Activated CD4-positive, CD25-positive, alpha-beta regulatory T cell treated with anti-CD3 and anti-CD28 coated beads, Interleukin-2, amount 50 U/mL, for 24 hours (primary cell): ENCODE measurements around the gene PRKCE.

Source experiments
- ATAC-seq, 2 donors: fragments of 150-1000 bp; cut with Tn5 transposase; one replicate each; pipeline ENCODE4 v1.10.0; 2021; ENCODE audit warnings: mild to moderate bottlenecking in 1 of 2, moderate library complexity in 1 of 2

Gene PRKCE

DNA sequence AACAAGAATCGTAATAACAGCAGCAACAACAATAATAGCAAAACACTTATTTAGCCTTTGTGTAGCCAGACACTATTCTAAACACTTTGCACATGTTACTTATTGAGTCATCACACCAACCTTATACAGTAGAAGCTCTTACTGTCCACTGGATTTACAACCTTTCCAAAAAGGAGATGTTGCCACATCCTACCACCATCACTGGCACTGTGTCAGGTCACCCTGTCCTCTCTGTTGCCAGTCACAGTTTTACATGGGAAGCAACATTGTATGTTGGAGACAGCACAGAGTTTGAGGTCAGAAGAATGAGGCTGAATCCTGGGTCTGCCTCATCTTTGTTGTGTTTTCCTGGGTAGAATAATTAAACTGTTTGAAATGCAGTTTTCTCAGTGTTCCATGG lies 444.4 kb downstream of the PRKCE start:
- no peak for ATAC-seq

DNA sequence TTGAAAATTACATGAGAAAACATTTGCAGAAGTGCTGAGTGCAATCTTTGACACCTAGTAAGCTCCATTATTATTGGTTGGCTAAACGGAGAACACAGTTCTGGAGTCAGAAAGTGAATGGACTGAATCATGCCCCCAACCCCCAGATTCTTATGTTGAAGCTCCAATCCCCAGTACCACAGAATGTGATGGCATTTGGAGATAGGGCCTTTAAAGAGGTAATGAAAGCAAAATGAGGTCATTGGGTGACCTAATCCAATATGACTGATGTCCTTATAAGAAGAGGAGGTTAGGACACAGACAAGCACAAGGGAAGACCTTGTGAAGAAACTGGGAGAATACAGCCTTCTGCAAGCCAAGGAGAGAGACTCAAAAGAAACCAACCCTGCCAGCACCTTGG lies 444.8 kb downstream of the PRKCE start:
- ATAC-seq = no peak

DNA sequence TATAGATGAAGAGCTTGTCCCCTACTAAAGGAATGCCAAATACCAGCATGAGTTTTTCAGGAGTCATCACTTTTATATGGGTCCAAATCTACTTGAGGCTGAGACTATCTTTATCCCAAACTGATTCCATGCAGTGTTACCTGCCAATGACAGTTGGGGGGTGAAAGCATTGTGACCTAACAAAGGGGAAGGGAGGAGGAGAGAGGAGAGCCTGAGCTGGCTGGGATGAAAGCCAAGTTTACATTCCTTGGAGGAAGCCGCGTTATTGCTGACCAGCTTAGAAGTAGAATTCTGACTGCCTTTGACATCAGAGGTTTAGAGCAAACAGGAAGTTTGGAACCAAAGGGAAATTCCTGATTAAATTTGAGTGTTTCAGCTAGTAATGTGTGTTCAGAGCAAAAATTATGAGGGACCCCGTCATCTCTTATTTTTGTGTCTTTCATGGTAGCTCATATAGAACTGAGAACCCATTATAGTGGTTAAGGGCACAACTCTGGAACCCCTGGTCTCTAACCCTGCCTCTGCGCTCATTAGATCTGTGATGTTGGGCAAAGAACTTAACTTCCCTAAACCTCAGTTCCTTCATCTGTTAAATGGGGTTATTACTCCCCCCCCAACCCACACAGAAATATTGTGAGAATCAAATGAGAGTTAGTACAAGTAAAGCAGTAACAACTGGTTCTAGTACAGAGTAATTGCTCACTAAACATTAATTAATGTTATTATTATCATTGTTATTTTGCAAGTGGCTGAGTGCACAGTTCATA lies 446.4 kb downstream of the PRKCE start:
- no peak for ATAC-seq

DNA sequence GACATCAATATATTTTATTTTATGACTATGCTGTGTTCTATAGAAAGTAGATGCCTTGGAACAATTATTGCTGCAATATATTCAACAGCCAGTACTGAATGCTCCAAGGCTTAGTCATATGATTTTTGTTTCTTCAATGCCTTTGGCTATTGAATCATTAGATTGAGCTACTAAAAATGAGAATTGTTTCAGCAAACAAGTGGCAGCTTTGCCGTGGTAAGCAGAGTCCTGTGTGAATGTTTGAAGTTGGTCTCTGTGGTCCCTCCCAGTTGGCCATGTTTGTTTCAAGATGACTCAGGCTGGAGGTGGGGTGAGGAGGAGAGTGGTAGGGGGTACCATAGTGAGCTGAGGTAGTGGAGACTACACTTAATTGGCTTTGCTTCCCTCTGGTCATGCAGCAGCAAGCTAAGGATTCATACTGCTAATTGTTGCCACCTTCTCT lies 447.2 kb downstream of the PRKCE start:
- peak; percentile 46 to 53 for ATAC-seq

DNA sequence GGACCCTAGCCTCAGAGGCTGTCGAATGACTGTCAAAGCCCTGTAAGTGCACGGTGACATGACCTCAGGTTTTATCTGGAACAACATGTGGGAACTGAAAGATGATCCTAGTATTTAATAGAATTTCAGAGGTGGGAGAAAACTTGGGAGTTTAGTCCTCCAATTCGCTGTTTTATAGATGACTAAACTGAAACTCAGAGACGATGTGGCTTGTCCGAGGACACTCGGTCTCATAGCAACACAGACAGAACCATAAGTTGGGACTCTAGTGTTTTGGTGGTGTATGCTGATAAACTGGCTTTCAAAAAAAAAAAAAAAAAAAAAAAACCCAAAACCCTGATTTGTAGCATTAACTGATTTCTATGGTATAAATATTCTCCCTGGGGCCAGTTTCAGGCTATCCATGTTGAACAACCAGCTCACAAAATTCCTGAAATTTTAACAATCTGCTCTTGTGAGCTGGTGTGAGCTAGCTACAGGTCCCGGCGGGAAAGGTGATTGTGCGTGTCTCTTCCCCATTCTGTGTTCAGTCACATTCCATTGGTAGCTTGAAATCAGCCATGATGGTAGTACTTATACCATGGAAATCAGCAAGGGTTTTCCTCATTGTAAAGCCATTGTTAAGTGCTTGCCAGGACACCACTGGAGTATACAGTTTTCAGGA lies 450.2 kb downstream of the PRKCE start:
- no peak for ATAC-seq

DNA sequence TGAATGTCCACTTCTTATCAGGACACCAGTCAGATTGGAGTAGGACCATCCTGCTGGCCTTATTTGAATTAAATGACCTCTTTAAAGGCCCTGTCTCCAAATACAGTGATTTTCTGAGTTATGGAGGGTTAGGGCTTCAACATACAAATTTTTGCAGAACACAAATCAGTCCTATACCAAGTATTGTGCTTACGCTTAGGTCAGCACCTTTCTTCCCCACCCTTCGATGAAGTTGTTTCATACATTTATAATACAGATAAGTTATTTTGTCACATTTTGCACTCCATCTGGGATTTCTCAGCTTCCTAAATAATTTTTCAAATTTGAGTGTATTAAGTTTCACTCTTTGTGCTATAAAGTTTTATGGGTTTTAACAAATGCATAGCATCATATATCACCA lies 455.2 kb downstream of the PRKCE start:
- ATAC-seq = no peak

DNA sequence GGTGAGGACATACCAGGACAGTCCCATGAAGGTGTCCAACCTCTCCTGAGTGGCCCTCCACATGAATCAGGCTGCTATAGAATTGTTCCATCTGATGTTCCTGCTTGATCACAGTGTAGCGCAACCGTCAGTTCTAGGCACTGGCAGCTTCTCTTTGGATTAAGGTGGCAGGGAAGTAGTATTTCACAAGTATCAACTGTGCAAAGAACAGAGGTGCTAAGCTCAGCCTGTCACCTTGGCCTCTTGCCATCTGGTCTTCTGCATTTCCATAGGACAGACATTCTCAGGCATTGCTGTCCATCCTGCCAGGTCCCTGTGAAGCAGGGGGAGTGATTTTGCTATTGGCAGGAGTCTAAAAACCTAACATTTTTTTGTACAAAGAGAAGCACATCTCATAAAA lies 463.5 kb downstream of the PRKCE start:
- no peak for ATAC-seq

DNA sequence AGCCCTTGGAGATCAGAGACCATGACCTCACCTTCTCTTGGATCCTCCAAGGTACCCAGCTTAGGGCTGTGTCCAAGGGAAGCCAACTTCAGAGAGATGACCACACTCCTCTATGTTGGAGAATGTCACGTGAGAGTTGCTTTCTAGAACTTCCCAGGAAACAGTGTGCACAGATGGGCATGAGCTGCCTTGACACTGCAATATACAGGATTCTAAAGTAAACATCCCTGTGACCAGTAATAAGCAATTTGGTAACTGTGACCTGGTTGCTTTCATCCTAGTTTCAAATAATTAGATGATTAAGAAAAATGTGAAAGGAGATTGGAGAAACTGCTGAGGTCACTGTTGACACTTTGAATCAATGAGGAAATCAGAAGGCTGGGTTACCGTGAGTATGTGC lies 464.7 kb downstream of the PRKCE start:
- no peak for ATAC-seq

DNA sequence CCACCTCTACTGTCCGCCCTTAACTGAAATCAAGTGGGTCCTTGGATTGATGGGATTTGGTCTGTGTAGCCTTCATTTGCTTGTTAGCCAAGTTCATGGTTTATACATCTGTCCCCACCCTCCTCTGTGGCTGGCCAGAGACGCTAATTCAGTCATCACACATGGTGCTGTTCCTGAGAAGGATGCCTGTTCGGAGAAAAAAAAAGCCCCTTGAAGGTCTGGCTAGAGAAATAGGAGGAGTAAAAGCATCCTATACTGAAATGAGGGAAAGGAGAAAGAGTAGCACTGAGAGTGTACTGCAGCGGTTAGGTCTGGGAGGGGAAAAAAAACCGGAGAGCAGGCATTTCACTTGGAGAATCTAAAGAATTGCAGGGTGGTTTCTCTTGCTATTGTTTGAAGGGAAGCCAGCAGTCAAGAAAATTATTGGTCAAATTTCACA lies 465.1 kb downstream of the PRKCE start:
- no peak for ATAC-seq

DNA sequence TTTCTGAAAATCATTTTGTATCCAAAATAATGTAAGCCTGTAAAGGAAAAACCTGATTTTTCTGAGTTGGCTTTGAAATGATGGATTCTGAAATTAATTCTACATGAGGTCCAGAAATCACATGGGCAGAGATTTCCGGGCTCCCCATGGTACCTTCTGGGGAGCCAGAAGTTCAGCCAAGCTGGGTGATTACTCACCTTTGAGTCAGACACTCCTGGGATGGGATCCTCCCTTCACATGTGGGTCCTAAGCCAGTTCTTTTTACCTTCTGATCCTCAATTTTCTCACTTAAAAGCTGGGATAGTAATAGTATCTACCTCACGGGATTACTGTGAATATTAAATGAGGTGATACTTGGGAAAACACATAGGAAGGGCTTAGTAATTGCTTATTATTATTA lies 465.9 kb downstream of the PRKCE start:
- ATAC-seq = no peak

DNA sequence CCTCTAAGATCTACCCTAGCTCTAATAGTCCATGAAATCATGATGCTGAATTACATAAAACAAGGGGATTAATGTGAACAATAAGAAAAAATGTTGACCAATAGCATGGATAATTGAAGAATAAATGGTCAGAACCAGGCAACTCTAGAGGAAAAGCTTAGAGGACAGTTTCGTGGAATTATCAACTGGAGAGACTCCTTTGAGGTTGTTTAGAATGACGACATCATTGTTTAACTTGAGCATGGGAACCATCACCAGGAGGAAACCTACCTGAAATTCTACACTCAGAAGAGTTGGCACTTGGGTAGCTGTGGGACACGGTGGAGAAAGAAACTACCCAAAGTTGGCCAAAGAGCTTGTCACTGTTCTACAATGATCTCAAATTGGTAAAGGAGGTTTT lies 466.5 kb downstream of the PRKCE start:
- no peak for ATAC-seq

DNA sequence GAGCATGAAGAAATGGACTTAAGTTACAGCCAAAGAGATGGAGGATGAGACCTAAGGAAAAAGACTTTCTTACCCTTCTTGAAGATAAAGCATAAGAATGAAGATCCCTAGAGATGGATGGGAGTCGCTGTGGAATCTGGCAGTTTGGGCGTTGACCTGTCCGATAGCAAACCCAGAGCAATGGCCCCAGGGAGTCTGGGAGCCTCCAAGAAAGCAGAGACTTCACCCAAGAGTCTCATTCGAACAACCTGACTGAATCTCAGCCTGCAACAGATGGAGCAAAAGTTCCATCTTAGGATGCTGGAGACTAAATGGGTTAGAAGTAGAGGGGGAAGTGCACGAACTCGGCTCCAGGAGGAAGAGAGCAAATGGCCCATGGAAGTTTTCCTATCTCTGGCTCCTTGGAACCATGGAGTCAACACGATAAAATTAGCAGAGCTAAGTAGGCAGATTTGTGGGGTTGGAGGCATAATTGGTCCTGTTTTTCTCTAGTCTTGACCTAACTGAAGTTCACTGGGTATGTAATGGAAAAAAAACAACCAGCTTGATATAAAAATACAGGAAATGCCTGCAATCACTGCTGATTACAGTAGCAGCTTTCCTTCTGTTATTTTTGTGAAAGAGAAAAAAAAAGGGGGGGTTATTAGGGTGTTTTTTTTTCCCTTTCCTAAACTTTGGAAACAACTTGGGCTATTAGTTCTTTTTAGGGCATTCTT lies 467.3 kb downstream of the PRKCE start:
- ATAC-seq = no peak

DNA sequence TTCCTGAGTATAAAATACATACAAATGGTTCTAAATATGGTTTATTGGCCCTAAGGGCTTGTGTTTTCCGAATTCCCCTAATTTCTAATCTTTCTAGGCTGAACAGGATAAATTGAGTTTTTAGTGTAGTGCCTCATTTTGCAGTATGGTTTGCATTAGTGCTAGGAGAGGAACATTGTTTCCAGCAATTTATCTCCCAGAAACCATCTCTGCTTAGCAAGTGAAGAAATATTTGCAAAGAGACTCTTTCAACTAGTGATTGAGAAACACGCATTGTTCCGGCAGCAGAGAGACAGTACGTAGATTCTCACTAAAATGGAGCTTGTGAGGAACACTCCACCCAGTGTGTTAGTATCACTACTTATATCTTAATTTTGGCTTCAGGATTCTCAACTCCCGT lies 468.0 kb downstream of the PRKCE start:
- ATAC-seq = no peak

DNA sequence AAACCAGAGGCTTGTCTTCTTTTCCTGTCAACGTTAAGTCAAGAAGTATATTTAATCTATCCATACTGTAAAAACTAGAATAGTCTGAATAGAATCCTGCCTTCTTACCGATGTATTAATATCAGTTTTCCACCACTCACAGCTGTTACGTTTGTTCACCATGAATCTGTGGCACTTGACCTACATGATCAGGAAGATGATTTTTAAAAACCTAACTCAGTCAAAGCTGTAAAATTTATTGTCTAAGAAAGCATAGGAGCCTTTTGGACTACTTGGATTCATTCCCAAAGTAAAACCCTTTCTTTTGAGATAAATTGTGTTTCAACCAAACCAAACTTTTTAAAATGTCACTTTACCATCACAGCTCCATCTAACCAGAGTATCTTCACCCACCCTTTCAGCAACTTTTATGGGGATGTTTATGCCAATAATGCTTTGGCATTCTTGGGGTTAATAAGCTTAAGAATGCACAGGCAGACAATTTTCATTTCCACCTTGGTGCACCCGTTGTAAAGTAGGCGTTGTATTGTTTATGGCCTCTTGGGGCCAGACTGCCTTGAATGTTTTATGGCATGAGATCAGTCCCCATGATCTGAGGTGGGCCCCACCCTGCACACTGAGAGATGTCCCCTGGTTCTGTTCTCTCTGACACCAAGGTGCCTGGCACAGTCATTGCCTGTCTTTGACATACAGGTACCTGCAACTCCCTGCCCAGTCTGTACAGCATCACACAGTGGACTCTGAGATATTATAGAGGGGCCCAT lies 469.5 kb downstream of the PRKCE start:
- no peak for ATAC-seq

DNA sequence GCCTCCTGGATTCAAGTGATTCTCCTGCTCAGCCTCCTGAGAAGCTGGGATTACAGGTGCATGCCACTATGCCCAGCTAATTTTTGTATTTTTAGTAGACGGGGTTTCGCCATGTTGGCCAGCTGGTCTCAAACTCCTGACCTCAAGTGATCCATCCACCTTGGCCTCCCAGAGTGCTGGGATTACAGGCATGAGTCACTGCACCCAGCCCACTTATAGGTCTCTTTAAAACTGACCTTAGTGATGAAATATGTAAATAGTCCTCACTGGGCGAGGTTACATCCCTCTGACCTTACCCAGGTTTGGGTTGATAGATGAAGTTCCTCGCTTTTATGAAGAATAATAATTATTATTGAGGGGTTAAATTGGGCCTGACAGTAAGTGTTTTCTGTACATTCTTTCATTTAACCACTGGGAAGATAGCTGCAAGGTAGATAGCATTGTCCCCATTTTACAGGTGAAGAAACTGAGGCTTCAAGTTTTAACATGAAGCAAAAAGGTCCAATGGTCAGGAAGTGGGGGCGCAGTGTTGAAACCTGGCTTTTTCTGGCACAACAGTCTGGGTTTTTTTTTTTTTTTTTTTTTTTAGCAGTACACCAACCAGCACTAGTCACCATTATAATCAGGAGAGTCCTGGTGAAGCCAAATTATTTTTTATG lies 471.0 kb downstream of the PRKCE start:
- ATAC-seq = no peak

DNA sequence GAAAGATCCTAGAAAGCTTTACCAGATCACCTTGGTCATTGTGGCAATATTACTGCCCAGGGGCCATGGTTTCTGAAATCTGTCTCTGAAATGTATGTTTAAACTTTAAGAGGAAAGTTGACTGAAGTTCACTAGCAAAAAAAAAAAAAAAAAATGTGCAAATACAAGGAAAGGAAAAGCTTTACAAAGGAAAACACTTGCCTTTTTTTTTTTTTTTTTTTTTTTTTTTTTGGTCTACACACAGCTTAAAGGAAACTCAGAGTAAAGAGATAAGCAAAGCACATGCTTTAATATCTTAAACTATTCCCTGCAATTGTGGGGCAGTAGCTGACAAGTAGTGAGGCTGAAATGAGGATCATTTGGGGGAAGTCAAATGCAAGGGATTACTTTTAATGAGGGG lies 471.5 kb downstream of the PRKCE start:
- no peak for ATAC-seq

DNA sequence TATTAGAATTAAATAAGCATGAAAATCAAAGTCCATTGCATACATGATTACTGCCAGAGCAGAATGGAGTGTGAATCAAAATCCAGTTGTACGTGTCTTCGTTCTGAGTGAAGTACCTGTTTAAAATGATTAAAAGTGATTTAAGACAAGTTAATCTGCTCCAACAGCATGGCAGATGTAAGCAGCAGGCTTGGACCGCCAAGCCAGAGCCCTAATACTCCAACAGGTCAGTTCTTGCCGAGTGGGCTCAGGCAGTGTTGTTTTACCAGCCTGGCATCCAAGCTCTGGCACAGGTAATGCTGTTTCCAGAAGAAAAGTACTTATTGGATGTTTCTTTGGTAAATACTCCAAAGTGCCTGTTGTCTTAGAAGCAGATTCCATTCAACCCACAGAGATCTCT lies 474.3 kb downstream of the PRKCE start:
- ATAC-seq = no peak

DNA sequence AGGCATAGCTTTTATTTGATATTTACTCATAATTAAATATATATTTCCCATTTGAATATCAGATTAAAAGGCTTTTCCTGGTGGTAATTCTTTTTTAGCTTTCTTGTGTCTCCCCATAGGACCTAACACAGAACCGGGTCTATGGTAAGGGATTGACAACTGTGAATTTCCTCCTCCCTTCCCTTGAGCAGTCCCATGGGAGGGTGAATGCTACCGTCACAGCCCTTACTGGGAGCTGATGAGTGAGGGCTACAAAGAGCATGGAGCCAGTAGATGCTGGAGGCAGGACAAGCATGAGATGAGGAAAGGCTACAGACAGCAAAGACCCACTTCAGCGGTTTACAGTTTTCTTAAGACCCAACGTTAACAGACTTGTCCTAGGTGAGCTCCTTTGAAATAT lies 475.1 kb downstream of the PRKCE start:
- no peak for ATAC-seq

DNA sequence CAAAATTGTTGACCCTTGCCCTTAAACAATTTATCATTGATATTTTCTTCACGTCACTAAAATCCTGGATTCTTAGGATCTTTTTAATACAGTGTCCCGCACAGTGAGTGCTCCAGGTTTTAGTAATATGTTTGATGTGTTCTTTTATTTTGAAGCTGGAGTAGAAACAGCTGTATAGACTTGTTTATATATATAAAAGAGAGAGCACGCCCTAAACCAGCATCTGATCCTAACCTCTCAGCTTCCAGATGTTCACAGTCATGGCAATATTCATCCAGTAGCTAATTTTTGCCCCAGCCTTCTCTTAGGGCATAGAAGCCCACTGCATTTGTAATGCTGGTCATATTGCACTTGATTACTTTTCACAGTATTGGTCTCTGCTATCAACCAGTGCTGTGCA lies 475.7 kb downstream of the PRKCE start:
- no peak for ATAC-seq

DNA sequence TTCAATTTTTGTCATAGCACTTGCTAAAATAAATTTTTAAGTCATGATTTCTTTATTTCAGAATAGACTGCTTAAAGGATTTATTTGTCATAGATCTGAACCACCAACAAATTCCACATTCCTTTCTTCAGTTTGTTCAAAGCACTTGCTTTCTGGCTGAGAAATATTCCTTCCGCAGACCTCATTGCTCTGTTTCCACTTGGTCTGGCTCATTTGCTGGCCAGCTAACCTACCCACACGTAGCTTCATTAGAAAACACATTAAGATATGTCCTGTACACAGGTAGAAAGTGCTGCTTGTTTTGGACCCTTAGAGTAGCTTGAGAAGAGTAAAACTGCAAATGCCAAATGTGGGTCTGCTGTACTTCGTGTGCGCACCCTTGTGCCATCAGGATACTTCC lies 479.0 kb downstream of the PRKCE start:
- no peak for ATAC-seq

DNA sequence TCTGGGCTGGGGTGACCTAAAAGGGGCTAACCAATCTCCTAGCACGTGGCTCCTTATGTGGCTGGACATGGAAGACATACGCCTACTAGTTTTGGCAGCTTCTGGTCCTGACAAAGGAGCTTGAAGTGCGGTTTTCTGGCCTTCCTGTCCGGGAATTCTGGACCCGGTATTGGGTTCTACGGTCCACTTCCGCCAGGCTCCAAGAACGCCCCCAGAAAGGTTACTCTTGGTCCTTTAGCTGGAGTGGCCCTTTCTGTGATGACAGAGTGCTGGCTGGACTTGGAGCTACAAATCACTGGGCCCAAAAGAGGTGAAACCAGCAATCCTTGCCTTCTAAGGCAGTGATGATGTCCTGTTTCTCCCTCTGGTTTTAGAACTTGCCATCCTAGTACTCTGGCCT lies 481.5 kb downstream of the PRKCE start:
- ATAC-seq = no peak

DNA sequence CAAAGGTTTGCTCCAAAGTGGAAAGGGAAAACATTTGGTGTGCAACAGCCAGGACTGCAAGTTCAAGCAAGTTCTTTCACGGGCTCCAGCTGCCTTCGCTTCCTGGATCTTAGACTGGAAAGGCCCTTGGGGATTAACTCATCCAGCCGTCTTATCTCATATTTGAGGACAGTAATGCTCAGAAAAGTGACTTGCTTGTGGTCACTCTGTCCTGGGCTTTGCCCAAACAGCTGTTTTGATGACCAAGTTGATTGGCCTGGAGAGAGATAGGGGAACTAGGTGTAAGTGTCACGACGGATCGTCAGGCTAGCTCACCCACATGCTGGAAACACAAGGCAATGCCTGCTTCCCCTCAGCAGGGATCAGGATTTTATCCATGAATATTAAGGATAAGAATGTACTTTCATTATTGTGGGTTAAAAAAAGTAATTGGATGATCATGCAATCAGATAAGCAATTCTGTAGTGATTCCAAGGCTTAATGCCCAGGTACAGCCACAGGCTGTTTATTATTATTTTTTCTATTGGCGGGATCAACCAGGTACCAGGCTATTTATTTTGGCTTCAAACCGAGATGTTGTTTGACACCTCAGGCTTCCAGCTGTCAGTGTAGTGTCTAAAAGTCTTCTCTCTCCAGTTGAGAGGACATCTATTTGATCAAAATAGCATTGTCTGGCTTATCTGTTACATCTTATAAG lies 483.2 kb downstream of the PRKCE start:
- no peak for ATAC-seq
